ENCODE data around the gene PEPD.

The PEPD gene

GRCh38 chr19:33436360-33437345, 84.9 kb downstream of the PEPD start:
- DNase-seq: no peak

- no peak for DNase-seq
These were observed 85.8 kb downstream of the PEPD start for GRCh38 chr19:33435706-33436359.

GRCh38 chr19:33434886-33435705, 86.5 kb downstream of the PEPD start:
- no peak for DNase-seq

GRCh38 chr19:33434069-33434885, 87.3 kb downstream of the PEPD start:
- no peak for DNase-seq

GRCh38 chr19:33432446-33433170, 89.0 kb downstream of the PEPD start:
- DNase-seq: no peak

GRCh38 chr19:33432015-33432414, 89.6 kb downstream of the PEPD start:
- DNase-seq: no peak

GRCh38 chr19:33430674-33431277, 90.8 kb downstream of the PEPD start:
- DNase-seq: peak; percentile 61

- peak; percentile 47 for DNase-seq
These were observed 91.5 kb downstream of the PEPD start for GRCh38 chr19:33429891-33430673.

- DNase-seq: no peak
These were observed 92.9 kb downstream of the PEPD start for GRCh38 chr19:33428627-33429125.

GRCh38 chr19:33427801-33428626, 93.6 kb downstream of the PEPD start:
- no peak for DNase-seq

- DNase-seq: no peak
These were observed 94.8 kb downstream of the PEPD start for GRCh38 chr19:33426621-33427361.

GRCh38 chr19:33424181-33424580, 97.4 kb downstream of the PEPD start:
- no peak for DNase-seq

- DNase-seq: no peak
These were observed 99.0 kb downstream of the PEPD start for GRCh38 chr19:33422369-33423180.

- DNase-seq: no peak
These were observed 100.2 kb downstream of the PEPD start for GRCh38 chr19:33421368-33421767.

GRCh38 chr19:33420821-33421220, 100.8 kb downstream of the PEPD start:
- no peak for DNase-seq

- no peak for DNase-seq
These were observed 101.8 kb downstream of the PEPD start for GRCh38 chr19:33419788-33420130.

Data from CD4-positive, alpha-beta T cell treated with Interleukin-10 for 1 hour (primary cell).